Brain pericyte (primary cell): Measurements from ENCODE around the gene TBC1D2.

ENCODE experiments used
- DNase-seq: peaks from one replicate; pipeline ENCODE4 v3.0.0-alpha.2; 2012; ENCODE audit warnings: low read depth, low spot score

The TBC1D2 gene

GRCh38 chr9:98216391-98216790 lies 39.1 kb downstream of the TBC1D2 start:
- DNase-seq = no peak

- DNase-seq = no peak
Observed at GRCh38 chr9:98215821-98216220, 39.6 kb downstream of the TBC1D2 start.

GRCh38 chr9:98215271-98215670 lies 40.2 kb downstream of the TBC1D2 start:
- DNase-seq = no peak

GRCh38 chr9:98214811-98215210 lies 40.6 kb downstream of the TBC1D2 start:
- DNase-seq = no peak

GRCh38 chr9:98211260-98211659 lies 44.2 kb downstream of the TBC1D2 start:
- DNase-seq = no peak

GRCh38 chr9:98210435-98210834 lies 45.0 kb downstream of the TBC1D2 start:
- no peak for DNase-seq

- no peak for DNase-seq
Observed at GRCh38 chr9:98209530-98209929, 45.9 kb downstream of the TBC1D2 start.

- DNase-seq = no peak
Observed at GRCh38 chr9:98208635-98209034, 46.8 kb downstream of the TBC1D2 start.

- no peak for DNase-seq
Observed at GRCh38 chr9:98207606-98208005, 47.8 kb downstream of the TBC1D2 start.

GRCh38 chr9:98206754-98207153 lies 48.7 kb downstream of the TBC1D2 start:
- no peak for DNase-seq

GRCh38 chr9:98204692-98205091 lies 50.8 kb downstream of the TBC1D2 start:
- DNase-seq = no peak

GRCh38 chr9:98203153-98203552 lies 52.3 kb downstream of the TBC1D2 start:
- no peak for DNase-seq

GRCh38 chr9:98202252-98202651 lies 53.2 kb downstream of the TBC1D2 start:
- DNase-seq = no peak

- DNase-seq = no peak
Observed at GRCh38 chr9:98201749-98202148, 53.7 kb downstream of the TBC1D2 start.

GRCh38 chr9:98201102-98201501 lies 54.3 kb downstream of the TBC1D2 start:
- DNase-seq = no peak

- no peak for DNase-seq
Observed at GRCh38 chr9:98199388-98200033, 55.9 kb downstream of the TBC1D2 start.

GRCh38 chr9:98195671-98196070 lies 59.8 kb downstream of the TBC1D2 start:
- DNase-seq = no peak

- DNase-seq = no peak
Observed at GRCh38 chr9:98193336-98193944, 62.0 kb downstream of the TBC1D2 start.

- DNase-seq = no peak
Observed at GRCh38 chr9:98192503-98193335, 62.7 kb downstream of the TBC1D2 start, which contains the start of gene CORO2A. TSS of gene CORO2A (minus strand) at chr9:98192637. CDS start at chr9:98157660, 34,977 bp downstream.

- no peak for DNase-seq
Observed at GRCh38 chr9:98191671-98192502, 63.6 kb downstream of the TBC1D2 start.

GRCh38 chr9:98191181-98191608 lies 64.3 kb downstream of the TBC1D2 start:
- DNase-seq = no peak

- no peak for DNase-seq
Observed at GRCh38 chr9:98190757-98191105, 64.7 kb downstream of the TBC1D2 start.
